Measurements from ENCODE around the gene TOP1. TPM values are rescaled to one million over a fixed set of nuclear protein-coding genes. Genes with fewer than 3 reads are reported as not detected.
A peak's percentile ranks its signal among the peaks of the same experiment; 100 is the strongest.

The TOP1 gene
- total and polyA plus RNA-seq, 2 donors from 2014 or later = 23.4 to 49.9 TPM

GRCh38 chr20:41172296-41173140 is 143.9 kb downstream of the TOP1 start:
- no peaks in the 10 kb centered on the region for H3K9me3 ChIP-seq (ENCODE audit: control insufficient read depth in 2 of 3, insufficient read depth in 1 of 3, low read length in 3 of 3)
- FAIRE-seq (no peak), DNase-seq (peak in 3 of 5 donors; percentile 7 to 67 (median 42))
- intact Hi-C loops (cut with DNase I) = loop anchor here (5.0 to 10.0 kb wide), 2 partner anchors 62 to 165 kb away; no protein-coding TSS in a partner anchor
- no peak overlapping the region for H3K9ac ChIP-seq (ENCODE audit: low read length in 3 of 3)
- peak overlapping the region; percentile 9 to 71 for H3K27ac ChIP-seq (ENCODE audit: low read depth in 2 of 2, low read length in 2 of 2)
- no peak for TF ChIP-seq CTCF (IDR thresholded peaks at IDR 0.05; ENCODE audit: borderline replicate concordance, extremely low read depth, insufficient read depth)
- H3K36me3 ChIP-seq (ENCODE audit: control insufficient read depth in 2 of 3, insufficient read depth in 3 of 3, low read length in 3 of 3) = peaks cover 16 to 44% (median 33%) of the 10 kb centered on the region in 3 donors
- H3K27me3 ChIP-seq (ENCODE audit: control insufficient read depth, insufficient read depth, low read length) = no peaks in the 10 kb centered on the region
- H3K4me3 ChIP-seq (ENCODE audit: low read length in 3 of 3) = no peak overlapping the region
- peaks cover 0 to 11% (median 0%) of the 10 kb centered on the region in 3 donors for H3K4me1 ChIP-seq (ENCODE audit: control insufficient read depth in 2 of 3, insufficient read depth in 2 of 3, low read depth in 1 of 3, low read length in 3 of 3)

GRCh38 chr20:41173161-41173721 is 144.6 kb downstream of the TOP1 start:
- Histone ChIP-seq H3K36me3 (ENCODE audit: control insufficient read depth in 2 of 3, insufficient read depth in 3 of 3, low read length in 3 of 3) (peaks cover 16 to 37% (median 32%) of the 10 kb centered on the region in 3 donors), H3K9me3 (ENCODE audit: control insufficient read depth in 2 of 3, insufficient read depth in 1 of 3, low read length in 3 of 3) (no peaks in the 10 kb centered on the region), H3K4me1 (ENCODE audit: control insufficient read depth in 2 of 3, insufficient read depth in 2 of 3, low read depth in 1 of 3, low read length in 3 of 3) (peaks cover 0 to 12% (median 0%) of the 10 kb centered on the region in 3 donors), H3K27ac (ENCODE audit: low read depth in 2 of 2, low read length in 2 of 2) (peak overlapping the region in 1 of 2 donors; percentile 8), H3K27me3 (ENCODE audit: control insufficient read depth, insufficient read depth, low read length) (no peaks in the 10 kb centered on the region), H3K9ac (ENCODE audit: low read length in 3 of 3) (no peak overlapping the region), H3K4me3 (ENCODE audit: low read length in 3 of 3) (no peak overlapping the region)
- TF ChIP-seq CTCF (IDR thresholded peaks at IDR 0.05; ENCODE audit: borderline replicate concordance, extremely low read depth, insufficient read depth) = peak; percentile 90
- intact Hi-C loops (cut with DNase I) = loop anchor here (5.0 to 10.0 kb wide), 2 partner anchors 62 to 164 kb away; no protein-coding TSS in a partner anchor
- DNase-seq (peak; percentile 80 to 93 (median 85)), FAIRE-seq (peak; percentile 79)

- Histone ChIP-seq H3K27me3 (ENCODE audit: control insufficient read depth, insufficient read depth, low read length) (no peaks in the 10 kb centered on the region), H3K9ac (ENCODE audit: low read length in 3 of 3) (no peak overlapping the region), H3K27ac (ENCODE audit: low read depth in 2 of 2, low read length in 2 of 2) (no peak overlapping the region), H3K9me3 (ENCODE audit: control insufficient read depth in 2 of 3, insufficient read depth in 1 of 3, low read length in 3 of 3) (no peaks in the 10 kb centered on the region), H3K36me3 (ENCODE audit: control insufficient read depth in 2 of 3, insufficient read depth in 3 of 3, low read length in 3 of 3) (peaks cover 16 to 30% (median 28%) of the 10 kb centered on the region in 3 donors), H3K4me1 (ENCODE audit: control insufficient read depth in 2 of 3, insufficient read depth in 2 of 3, low read depth in 1 of 3, low read length in 3 of 3) (peaks cover 0 to 12% (median 0%) of the 10 kb centered on the region in 3 donors), H3K4me3 (ENCODE audit: low read length in 3 of 3) (no peak overlapping the region)
- no peak for TF ChIP-seq CTCF (IDR thresholded peaks at IDR 0.05; ENCODE audit: borderline replicate concordance, extremely low read depth, insufficient read depth)
- peak in 2 of 5 donors; percentile 6 to 76 for DNase-seq
- intact Hi-C loops (cut with DNase I) = loop anchor here (5.0 to 10.0 kb wide), 2 partner anchors 61 to 163 kb away; no protein-coding TSS in a partner anchor
- FAIRE-seq = no peak
Observed at GRCh38 chr20:41173791-41174341, 145.2 kb downstream of the TOP1 start.

Small RNA genes within 50 kb of the gene (microRNA-seq; reads per million reads assigned to microRNA genes)
- not detected for gene MIR6871

Other genes starting within 250 kb of the TOP1 start
- 117 TPM for gene PLCG1, start 108.7 kb downstream of the TOP1 start, total RNA-seq
- gene PLCG1, start 108.7 kb downstream of the TOP1 start, polyA plus RNA-seq (ENCODE audit: insufficient read depth, low read depth, low replicate concordance) = 12.5 TPM